ENCODE measurements around the gene GRIK2. TPM values are rescaled to one million over a fixed set of nuclear protein-coding genes. Genes with fewer than 3 reads are reported as not detected.

GRIK2 gene
- total and polyA plus RNA-seq, 2 of the 4 experiments (the other 2 are of a cell fraction): 8.2 to 15.2 TPM

GRCh38 chr6:101730954-101731353, 337.4 kb downstream of the GRIK2 start:
- no TSS peak for BruUV-seq (replicated peaks)
- no peak for TF ChIP-seq NFE2L2 (IDR thresholded peaks at IDR 0.05; ENCODE audit: low read depth, low read length)
- TF ChIP-seq ELK1 (IDR thresholded peaks at IDR 0.05; ENCODE audit: borderline replicate concordance, low read depth, low read length): no peak
- no peak for TF ChIP-seq CHD1 (IDR thresholded peaks at IDR 0.05; ENCODE audit: low read depth, low read length)
- TF ChIP-seq RAD21 (IDR thresholded peaks at IDR 0.05; ENCODE audit: low read length): no peak
- TF ChIP-seq MAFK (IDR thresholded peaks at IDR 0.05; ENCODE audit: low read depth, low read length): no peak
- TF ChIP-seq MAZ (IDR thresholded peaks at IDR 0.05; ENCODE audit: borderline replicate concordance, low read depth, low read length): no peak
- TF ChIP-seq FOS (IDR thresholded peaks at IDR 0.05; ENCODE audit: low read depth, low read length): no peak
- no peak for TF ChIP-seq RFX5 (IDR thresholded peaks at IDR 0.05; ENCODE audit: low read depth, low read length)
- TF ChIP-seq CTCF (conservative IDR thresholded peaks at IDR 0.05; ENCODE audit: low read depth, low read length): no peak
- no peak for TF ChIP-seq MXI1 (IDR thresholded peaks at IDR 0.05; ENCODE audit: borderline replicate concordance, low read depth, low read length)
- no peak for TF ChIP-seq RCOR1 (IDR thresholded peaks at IDR 0.05; ENCODE audit: insufficient replicate concordance, low read length)
- H2AFZ ChIP-seq (replicated peaks; ENCODE audit: low read length, poor library complexity): no peak overlapping the region
- H4K5ac ChIP-seq (ENCODE audit: low read depth, low read length): peak overlapping the region; percentile 91
- no peak overlapping the region for H2BK15ac ChIP-seq (ENCODE audit: low read depth, low read length)
- no peaks in the 10 kb centered on the region for H3K4me1 ChIP-seq (ENCODE audit: control insufficient read depth, insufficient read depth, low read length)
- peak; percentile 42 for DNase-seq
- peak overlapping the region; percentile 60; the same call in 1 of the 2 replicates for H3K27ac ChIP-seq (ENCODE audit: insufficient read depth, low read length)
- no peak overlapping the region for H2AK9ac ChIP-seq (replicated peaks; ENCODE audit: low read depth, low read length, poor library complexity)
- peak overlapping the region; percentile 36; the same call in 1 of the 2 replicates for H3K4ac ChIP-seq (ENCODE audit: low read depth, low read length)
- peak overlapping the region; percentile 91 for H2BK5ac ChIP-seq (ENCODE audit: low read depth, low read length, poor library complexity, severe bottlenecking)
- intact Hi-C loops (cut with micrococcal nuclease) (no loop called here), in situ Hi-C loops (cut with MboI; ENCODE audit: low sequenced_read_pairs) (no loop called here), dilution Hi-C loops (cut with HindIII; ENCODE audit: low sequenced_read_pairs, unreplicated experiment) (no loop called here)
- H4K20me1 ChIP-seq (ENCODE audit: insufficient read depth, low read length): no peaks in the 10 kb centered on the region
- no peak overlapping the region for H2AK5ac ChIP-seq (ENCODE audit: low read depth, low read length)
- H3K9me1 ChIP-seq (ENCODE audit: insufficient read depth, low read length): no peaks in the 10 kb centered on the region
- peak overlapping the region; percentile 55; the same call in 1 of the 2 replicates for H2BK120ac ChIP-seq (ENCODE audit: low read depth, low read length)
- ChIA-PET CTCF (interaction anchor here (0.5 to 0.6 kb wide), 2 partner anchors 80 to 197 kb away, joined by 4 to 7 read pairs; no protein-coding TSS in a partner anchor), POLR2A (ENCODE audit: unreplicated experiment) (no interaction called here)
- H3K4me2 ChIP-seq (ENCODE audit: low read depth, low read length): peak overlapping the region; percentile 99
- H3K23ac ChIP-seq (ENCODE audit: low read depth, low read length): no peak overlapping the region
- peak; percentile 79 for ATAC-seq (ENCODE audit: low read depth)
- peak overlapping the region; percentile 56 for H3K56ac ChIP-seq (ENCODE audit: extremely low read depth, insufficient read depth, low read length)
- no peaks in the 10 kb centered on the region for H3K36me3 ChIP-seq (ENCODE audit: control insufficient read depth, insufficient read depth, low read length)
- peak overlapping the region; percentile 72; the same call in 1 of the 2 replicates for H3K9ac ChIP-seq (ENCODE audit: low read depth, low read length)
- H3K14ac ChIP-seq (replicated peaks; ENCODE audit: low read depth, low read length): peak overlapping the region; percentile 74; the same call in 1 of the 2 replicates
- no peaks in the 10 kb centered on the region for H3K79me1 ChIP-seq (ENCODE audit: low read depth in 1 of 2, low read length in 2 of 2)
- H3K4me3 ChIP-seq (ENCODE audit: insufficient read depth, low read depth, low read length): peak overlapping the region; percentile 42
- peak overlapping the region; percentile 27; the same call in 1 of the 2 replicates for H2BK20ac ChIP-seq (ENCODE audit: low read depth, low read length)
- peak overlapping the region; percentile 5 to 83; a peak in 2 of 4 replicates for H4K8ac ChIP-seq (ENCODE audit: low read depth in 2 of 2, low read length in 2 of 2)
- H3K18ac ChIP-seq (ENCODE audit: low read depth, low read length): peak overlapping the region; percentile 88
- peak overlapping the region; percentile 16; the same call in 1 of the 2 replicates for H4K91ac ChIP-seq (ENCODE audit: insufficient read depth, low read depth, low read length)
- WGBS, 2 experiments (ENCODE audit: extremely low coverage in 2 of 2, insufficient read length in 1 of 2): no CpG with 5 or more reads among the region's 2 CpGs
- no peaks in the 10 kb centered on the region for H3K27me3 ChIP-seq (ENCODE audit: control insufficient read depth, insufficient read depth, low read length)
- H3K9me3 ChIP-seq (ENCODE audit: control insufficient read depth, insufficient read depth, low read length): no peaks in the 10 kb centered on the region

Measured in IMR-90 (cell line).